Naive thymus-derived CD4-positive, alpha-beta T cell (primary cell): ENCODE data around the gene PPTC7. TPM values are rescaled to one million over a fixed set of nuclear protein-coding genes. Genes with fewer than 3 reads are reported as not detected.
"Not testable (repeated sequence)": the region's sequence is repeated elsewhere in the genome, so short reads cannot be mapped to it uniquely, and the experiment has no call there.

ENCODE experiments used
- ATAC-seq: fragments of 150-1000 bp; cut with Tn5 transposase; 2 replicates; pipeline ENCODE4 v1.10.0; 2021; ENCODE audit warnings: mild to moderate bottlenecking, moderate library complexity
- CTCF ChIA-PET: fragments of 350-600 bp; sonication (Branson Sonifier 250); formaldehyde crosslinking; loops from one replicate; lab custom pipeline; 2021; ENCODE audit warnings: antibody characterized with exemption; lab: Charles Lee
- POLR2A ChIA-PET: fragments of 350-600 bp; sonication (Branson Sonifier 250); formaldehyde crosslinking; loops from one replicate; lab custom pipeline; 2021; ENCODE audit warnings: antibody characterized with exemption, inconsistent platforms; lab: Charles Lee
- DNase-seq, 9 donors: peaks; one replicate each; pipeline versions ENCODE4 v3.0.0 to v3.0.0-alpha.2; 2020 to 2022; ENCODE audit warnings: mixed read lengths in 1 of 9
- H3K27ac ChIP-seq: one replicate; pipeline ENCODE4 v1.7.0; 2013; ENCODE audit warnings: mild to moderate bottlenecking, low read depth, low read length, moderate library complexity
- H3K27me3 ChIP-seq, 2 donors: one replicate each; pipeline ENCODE4 v1.7.0; 2013; ENCODE audit warnings: low read length in 2 of 2, mild to moderate bottlenecking in 2 of 2, moderate library complexity in 2 of 2; ENCODE audit not compliant: control insufficient read depth in 2 of 2, insufficient read depth in 2 of 2
- H3K36me3 ChIP-seq, 3 experiments: 1 replicate in 2 of 3; 2 replicates in 1 of 3; pipeline ENCODE4 v1.7.0; 2013; ENCODE audit warnings: low read length in 3 of 3, mild to moderate bottlenecking in 3 of 3, moderate library complexity in 1 of 3; ENCODE audit not compliant: insufficient read depth in 3 of 3, control insufficient read depth in 2 of 3
- H3K4me1 ChIP-seq, 2 donors: one replicate each; pipeline ENCODE4 v1.7.0; 2013; ENCODE audit warnings: low read length in 2 of 2, mild to moderate bottlenecking in 2 of 2, moderate library complexity in 1 of 2; ENCODE audit not compliant: control insufficient read depth in 2 of 2, insufficient read depth in 2 of 2
- H3K4me3 ChIP-seq: 2 replicates; pipeline ENCODE4 v1.7.0; 2013; ENCODE audit warnings: mild to moderate bottlenecking, low read length
- H3K9me3 ChIP-seq, 3 experiments: 1 replicate in 2 of 3; 2 replicates in 1 of 3; pipeline ENCODE4 v1.7.0; 2013; ENCODE audit warnings: low read length in 3 of 3; ENCODE audit not compliant: control insufficient read depth in 2 of 3
- H3K27ac Mint-ChIP-seq, 9 donors: one replicate each; pipeline ENCODE4 v1.8.0; 2020 to 2022; ENCODE audit warnings: mixed read lengths in 9 of 9, mild to moderate bottlenecking in 8 of 9, moderate library complexity in 5 of 9, inconsistent platforms in 2 of 9
- H3K27me3 Mint-ChIP-seq, 5 donors: one replicate each; pipeline ENCODE4 v1.8.0; 2021 to 2022; ENCODE audit warnings: mixed read lengths in 5 of 5, mild to moderate bottlenecking in 1 of 5
- H3K36me3 Mint-ChIP-seq, 5 donors: one replicate each; pipeline ENCODE4 v1.8.0; 2020 to 2022; ENCODE audit warnings: mixed read lengths in 5 of 5, mild to moderate bottlenecking in 3 of 5, inconsistent platforms in 1 of 5
- H3K4me1 Mint-ChIP-seq, 7 donors: one replicate each; pipeline ENCODE4 v1.8.0; 2020 to 2022; ENCODE audit warnings: mixed read lengths in 7 of 7, mild to moderate bottlenecking in 3 of 7, inconsistent platforms in 1 of 7
- H3K4me3 Mint-ChIP-seq, 10 donors: one replicate each; pipeline ENCODE4 v1.8.0; 2020 to 2022; ENCODE audit warnings: mild to moderate bottlenecking in 10 of 10, mixed read lengths in 10 of 10, moderate library complexity in 6 of 10, inconsistent platforms in 2 of 10
- H3K9me3 Mint-ChIP-seq, 11 donors: one replicate each; pipeline ENCODE4 v1.8.0; 2020 to 2022; ENCODE audit warnings: mixed read lengths in 11 of 11, mild to moderate bottlenecking in 4 of 11, inconsistent platforms in 1 of 11, moderate library complexity in 1 of 11
- intact Hi-C, 2 donors: fragments of 100-400 bp; cut with micrococcal nuclease; formaldehyde crosslinking; loops; one replicate each; pipeline ENCODE4 v1.15.1; 2023
- polyA plus RNA-seq, 2 donors: library from polyadenylated mRNA; unstranded; fragments of 300-500 nt; fragmentation: Illumina TruSeq; gene quantifications; one replicate each; pipeline ENCODE4 v1.2.3, GENCODE V29; 2021
- total RNA-seq, 6 experiments: library from RNA in 5 of 6; stranded (reverse) in 5 of 6; gene quantifications; 1 replicate in 5 of 6; 2 replicates in 1 of 6; pipeline ENCODE4 v1.2.3 and lab custom pipeline; 2021 to 2026

Gene PPTC7
- total and polyA plus RNA-seq, 7 experiments from 2014 or later = 9.7 to 43.8 (median 37.8) TPM

DNA sequence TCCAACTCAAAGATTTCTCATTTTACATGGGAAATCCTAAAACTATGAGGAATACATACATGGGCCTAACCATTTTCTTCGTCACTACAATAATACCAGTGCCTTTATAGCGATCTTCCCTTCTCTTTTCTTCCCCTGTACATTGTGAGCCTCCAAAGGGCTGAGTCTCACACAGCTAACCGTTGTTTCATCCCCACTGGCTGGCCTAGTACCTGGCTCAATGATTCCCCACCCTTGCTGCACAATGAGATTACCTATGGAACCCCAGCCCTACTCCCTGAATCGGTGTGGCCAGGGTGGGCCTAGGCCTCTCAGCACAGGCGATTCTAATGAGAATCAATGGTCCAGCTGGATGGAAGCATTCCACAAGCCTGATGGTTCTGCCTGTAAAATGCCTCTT, 16.1 kb downstream of the PPTC7 start:
- Mint-ChIP-seq H3K4me1 (peaks cover 41 to 67% (median 51%) of the 10 kb centered on the region in 7 donors), H3K4me3 (peak overlapping the region in 6 of 10 donors; percentile 10 to 56 (median 46))
- POLR2A ChIA-PET = interaction anchor here (1.0 to 2.4 kb wide), 7 partner anchors 8 to 33 kb away, joined by 3 to 9 read pairs (median 3); no protein-coding TSS in a partner anchor

GRCh38 chr12:110565894-110566871, 16.9 kb downstream of the PPTC7 start:
- Mint-ChIP-seq H3K27me3 (no peaks in the 10 kb centered on the region), H3K27ac (peak overlapping the region; percentile 9 to 96 (median 75)), H3K9me3 (peaks cover 0 to 15% (median 9%) of the 10 kb centered on the region in 11 donors), H3K4me3 (peak overlapping the region in 5 of 10 donors; percentile 10 to 62 (median 26)), H3K4me1 (peaks cover 46 to 75% (median 59%) of the 10 kb centered on the region in 7 donors), H3K36me3 (peaks cover 4 to 27% (median 8%) of the 10 kb centered on the region in 5 donors)
- ATAC-seq = no peak
- H3K27me3 ChIP-seq = no peaks in the 10 kb centered on the region
- intact Hi-C loops = loop anchor here in 1 of 2 donors (1.0 kb wide), 2 partner anchors 9 to 17 kb away; partner anchors contain the start of gene PPTC7
- peaks cover 8 to 44% of the 10 kb centered on the region in 2 donors for H3K4me1 ChIP-seq
- no peaks in the 10 kb centered on the region for H3K36me3 ChIP-seq
- ChIA-PET CTCF (interaction anchor here (0.8 to 1.6 kb wide), 3 partner anchors 9 to 34 kb away, joined by 3 to 6 read pairs (median 5); no protein-coding TSS in a partner anchor), POLR2A (interaction anchor here (0.6 to 2.4 kb wide), 10 partner anchors 9 to 34 kb away, joined by 3 to 9 read pairs (median 4); no protein-coding TSS in a partner anchor)
- H3K9me3 ChIP-seq = no peaks in the 10 kb centered on the region
- no peak for DNase-seq
- no peak overlapping the region for H3K4me3 ChIP-seq
- H3K27ac ChIP-seq = peak overlapping the region; percentile 26

More for the DNA sequence above, 16.1 kb downstream of the PPTC7 start:
- intact Hi-C loops = loop anchor here in 1 of 2 donors (1.0 kb wide), 2 partner anchors 8 to 16 kb away; partner anchors contain the start of gene PPTC7
- H3K27me3 Mint-ChIP-seq = no peaks in the 10 kb centered on the region
- CTCF ChIA-PET = interaction anchor here (0.7 to 1.5 kb wide), 3 partner anchors 18 to 34 kb away, joined by 3 read pairs; no protein-coding TSS in a partner anchor
- Histone ChIP-seq H3K9me3 (peaks cover 0 to 8% (median 6%) of the 10 kb centered on the region in 3 experiments), H3K27ac (peak overlapping the region; percentile 26), H3K4me3 (no peak overlapping the region), H3K36me3 (no peaks in the 10 kb centered on the region), H3K4me1 (peaks cover 8 to 36% of the 10 kb centered on the region in 2 donors), H3K27me3 (no peaks in the 10 kb centered on the region)
- peaks cover 4 to 34% (median 15%) of the 10 kb centered on the region in 5 donors for H3K36me3 Mint-ChIP-seq
- DNase-seq (no peak), ATAC-seq (no peak)
- peaks cover 0 to 22% (median 15%) of the 10 kb centered on the region in 11 donors for H3K9me3 Mint-ChIP-seq
- peak overlapping the region; percentile 35 to 96 (median 74) for H3K27ac Mint-ChIP-seq

DNA sequence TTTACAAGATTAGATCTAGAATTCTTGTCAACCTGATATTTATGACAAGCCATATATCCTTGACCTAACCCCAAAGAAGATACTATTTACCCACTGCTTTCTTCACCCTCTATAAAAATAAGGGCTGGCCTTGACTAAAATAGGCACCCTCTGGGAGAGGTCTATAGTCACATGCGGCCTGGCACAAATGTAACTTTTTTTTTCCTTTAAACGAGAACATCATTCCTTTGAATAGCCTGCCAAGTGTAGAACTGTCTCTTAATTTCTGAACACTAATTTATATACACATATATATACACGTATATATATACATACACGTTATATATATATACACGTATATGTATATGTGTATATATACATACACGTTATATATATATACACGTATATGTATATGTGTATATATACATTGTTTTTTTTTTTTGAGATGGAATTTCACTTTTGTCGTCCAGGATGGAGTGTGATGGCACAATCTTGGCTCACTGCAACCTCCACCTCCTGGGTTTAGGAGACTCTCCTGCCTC, 18.6 kb downstream of the PPTC7 start:
- H3K9me3 ChIP-seq = no peaks in the 10 kb centered on the region
- H3K4me1 Mint-ChIP-seq = peaks cover 53 to 90% (median 69%) of the 10 kb centered on the region in 7 donors
- peak overlapping the region; percentile 71 for H3K27ac ChIP-seq
- H3K4me1 ChIP-seq = peaks cover 8 to 53% of the 10 kb centered on the region in 2 donors
- peaks cover 0 to 8% (median 3%) of the 10 kb centered on the region in 11 donors for H3K9me3 Mint-ChIP-seq
- intact Hi-C loops = no loop called here
- H3K27me3 ChIP-seq = no peaks in the 10 kb centered on the region
- H3K27me3 Mint-ChIP-seq = no peaks in the 10 kb centered on the region
- ChIA-PET POLR2A (interaction anchor here (1.0 to 1.3 kb wide), 3 partner anchors 8 to 20 kb away, joined by 3 to 4 read pairs (median 3); no protein-coding TSS in a partner anchor), CTCF (no interaction called here)
- DNase-seq (no peak), ATAC-seq (no peak)
- H3K4me3 ChIP-seq = no peak overlapping the region
- peaks cover under 1 to 24% (median 4%) of the 10 kb centered on the region in 5 donors for H3K36me3 Mint-ChIP-seq
- no peaks in the 10 kb centered on the region for H3K36me3 ChIP-seq
- H3K27ac Mint-ChIP-seq = peak overlapping the region in 8 of 9 donors; percentile 59 to 98 (median 89)
- peak overlapping the region in 1 of 10 donors; percentile 38 for H3K4me3 Mint-ChIP-seq

GRCh38 chr12:110563702-110564470, 19.2 kb downstream of the PPTC7 start:
- Histone ChIP-seq H3K9me3 (no peaks in the 10 kb centered on the region), H3K27ac (peak overlapping the region; percentile 71), H3K4me1 (peaks cover 8 to 53% of the 10 kb centered on the region in 2 donors), H3K36me3 (no peaks in the 10 kb centered on the region), H3K27me3 (no peaks in the 10 kb centered on the region), H3K4me3 (no peak overlapping the region)
- H3K36me3 Mint-ChIP-seq = peaks cover 0 to 21% (median 0%) of the 10 kb centered on the region in 5 donors
- peaks cover 0 to 7% (median 0%) of the 10 kb centered on the region in 11 donors for H3K9me3 Mint-ChIP-seq
- CTCF ChIA-PET = interaction anchor here (0.6 to 5.8 kb wide), 4 partner anchors 15 to 114 kb away, joined by 3 to 41 read pairs (median 5); partner anchors contain the start of gene ARPC3
- DNase-seq (no peak), ATAC-seq (peak; percentile 33)
- no peaks in the 10 kb centered on the region for H3K27me3 Mint-ChIP-seq
- peaks cover 55 to 94% (median 66%) of the 10 kb centered on the region in 7 donors for H3K4me1 Mint-ChIP-seq
- H3K4me3 Mint-ChIP-seq = peak overlapping the region in 7 of 10 donors; percentile 1 to 86 (median 23)
- H3K27ac Mint-ChIP-seq = peak overlapping the region; percentile 77 to 98 (median 94)
- intact Hi-C loops = no loop called here
- POLR2A ChIA-PET = interaction anchor here (1.0 to 2.9 kb wide), 6 partner anchors 9 to 95 kb away, joined by 3 to 8 read pairs (median 4); partner anchors contain the start of gene FAM216A

- H3K27me3 Mint-ChIP-seq, H3K36me3 ChIP-seq, H3K9me3 Mint-ChIP-seq, H3K9me3 ChIP-seq, H3K27me3 ChIP-seq, H3K4me3 ChIP-seq: not testable (repeated sequence)
- Mint-ChIP-seq H3K36me3 (peaks cover 0 to 22% (median 7%) of the 10 kb centered on the region in 5 donors), H3K4me3 (peak overlapping the region; percentile 68 to 86 (median 73)), H3K4me1 (peaks cover 57 to 96% (median 71%) of the 10 kb centered on the region in 7 donors), H3K27ac (peak overlapping the region; percentile 93 to 98 (median 95))
- ChIA-PET CTCF (interaction anchor here (0.6 to 5.8 kb wide), 6 partner anchors 10 to 568 kb away, joined by 3 to 41 read pairs (median 4); partner anchors contain the start of gene ARPC3), POLR2A (interaction anchor here (0.6 to 2.9 kb wide), 8 partner anchors 8 to 93 kb away, joined by 3 to 8 read pairs (median 5); partner anchors contain the start of gene FAM216A)
- peak overlapping the region; percentile 71 for H3K27ac ChIP-seq
- H3K4me1 ChIP-seq = peaks cover 8 to 50% of the 10 kb centered on the region in 2 donors
- intact Hi-C loops = loop anchor here (1.0 kb wide), 4 partner anchors 9 to 21 kb away; partner anchors contain the start of gene PPTC7 (in 1 of the 2)
- DNase-seq (peak in 7 of 9 donors; percentile 45 to 63 (median 54)), ATAC-seq (peak; percentile 76)
These were observed 20.7 kb downstream of the PPTC7 start for GRCh38 chr12:110562386-110562785.
